ENCODE results near the gene HDAC4.

- TF ChIP-seq CTCF (IDR thresholded peaks at IDR 0.05; ENCODE audit: low read depth, low read length, missing input control) = no peak
- TF ChIP-seq, protein P1, sequence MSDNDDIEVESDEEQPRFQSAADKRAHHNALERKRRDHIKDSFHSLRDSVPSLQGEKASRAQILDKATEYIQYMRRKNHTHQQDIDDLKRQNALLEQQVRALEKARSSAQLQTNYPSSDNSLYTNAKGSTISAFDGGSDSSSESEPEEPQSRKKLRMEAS (IDR thresholded peaks at IDR 0.05) = no peak
- no peak for TF ChIP-seq JUND (IDR thresholded peaks at IDR 0.05)
- TF ChIP-seq, protein P2, sequence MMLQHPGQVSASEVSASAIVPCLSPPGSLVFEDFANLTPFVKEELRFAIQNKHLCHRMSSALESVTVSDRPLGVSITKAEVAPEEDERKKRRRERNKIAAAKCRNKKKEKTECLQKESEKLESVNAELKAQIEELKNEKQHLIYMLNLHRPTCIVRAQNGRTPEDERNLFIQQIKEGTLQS (IDR thresholded peaks at IDR 0.05) = no peak
- no peak for TF ChIP-seq FOXA2 (IDR thresholded peaks at IDR 0.05)
- TF ChIP-seq GABPA (IDR thresholded peaks at IDR 0.05 in 1 of 2, conservative IDR thresholded peaks at IDR 0.05 in 1 of 2) = no peak
- TF ChIP-seq REST (IDR thresholded peaks at IDR 0.05) = no peak
- no peak for TF ChIP-seq RAD21 (IDR thresholded peaks at IDR 0.05)
- no peak for TF ChIP-seq TAF1 (conservative IDR thresholded peaks at IDR 0.05)
- TF ChIP-seq HNF4G (IDR thresholded peaks at IDR 0.05) = no peak
These were observed 338.8 kb downstream of the HDAC4 start for GRCh38 chr2:239061824-239062570.
